Body of pancreas (tissue), 4 donors: ENCODE results near the gene PGAP2.

Experiments
- CTCF ChIP-seq, 7 experiments: fragments of 450-650 bp in 4 of 7; fragments of 200-600 bp in 3 of 7; sonication (generic) in 3 of 7; IDR thresholded peaks; one replicate each; pipeline ENCODE4 v1.5.1; 2016 to 2019; ENCODE audit warnings: antibody characterized with exemption in 7 of 7
- POLR2A ChIP-seq, 3 donors: fragments of 450-650 bp; IDR thresholded peaks; one replicate each; pipeline ENCODE4 v1.6.1; 2016; ENCODE audit warnings: antibody characterized with exemption in 3 of 3, mild to moderate bottlenecking in 2 of 3

- no peak for TF ChIP-seq POLR2A (IDR thresholded peaks at IDR 0.05)
- no peak for TF ChIP-seq CTCF (IDR thresholded peaks at IDR 0.05)
Observed at GRCh38 chr11:3830730-3831129, 22.4 kb downstream of the PGAP2 start.
